ENCODE data around the gene SFTA2.
"Not testable (repeated sequence)": the region's sequence is repeated elsewhere in the genome, so short reads cannot be mapped to it uniquely, and the experiment has no call there.

SFTA2 gene

GRCh38 chr6:30942338-30943060 lies 10.5 kb upstream of the SFTA2 start:
- DNase-seq (ENCODE audit: low read depth) = no peak

GRCh38 chr6:30940361-30940986 lies 8.5 kb upstream of the SFTA2 start, which contains the start of gene MUCL3:
MUCL3 (plus strand) TSS chr6:30940973; CDS start chr6:30941000, 27 bp downstream.
- DNase-seq (ENCODE audit: low read depth) = no peak

- DNase-seq (ENCODE audit: low read depth) = no peak
These were observed 7.5 kb upstream of the SFTA2 start for GRCh38 chr6:30939473-30939872.

- no peak for DNase-seq (ENCODE audit: low read depth)
These were observed 6.8 kb upstream of the SFTA2 start for GRCh38 chr6:30938730-30939129.

GRCh38 chr6:30937265-30937664 lies 5.3 kb upstream of the SFTA2 start:
- no peak for DNase-seq (ENCODE audit: low read depth)

GRCh38 chr6:30935018-30935417 lies 3.0 kb upstream of the SFTA2 start:
- no peak for DNase-seq (ENCODE audit: low read depth)

GRCh38 chr6:30932665-30933365 lies 845 bp upstream of the SFTA2 start:
- no peak for DNase-seq (ENCODE audit: low read depth)

GRCh38 chr6:30931272-30931671 lies 698 bp downstream of the SFTA2 start:
- DNase-seq (ENCODE audit: low read depth) = no peak

- no peak for DNase-seq (ENCODE audit: low read depth)
These were observed 1.5 kb downstream of the SFTA2 start for GRCh38 chr6:30930506-30930905.

GRCh38 chr6:30928677-30929076 lies 3.3 kb downstream of the SFTA2 start:
- no peak for DNase-seq (ENCODE audit: low read depth)

- DNase-seq (ENCODE audit: low read depth) = not testable (repeated sequence)
These were observed 4.9 kb downstream of the SFTA2 start for GRCh38 chr6:30927080-30927479.

- no peak for DNase-seq (ENCODE audit: low read depth)
These were observed 5.3 kb downstream of the SFTA2 start for GRCh38 chr6:30926644-30927043.

GRCh38 chr6:30924040-30924627 lies 7.8 kb downstream of the SFTA2 start:
- not testable (repeated sequence) for DNase-seq (ENCODE audit: low read depth)

GRCh38 chr6:30922447-30922852 lies 9.5 kb downstream of the SFTA2 start:
- no peak for DNase-seq (ENCODE audit: low read depth)

GRCh38 chr6:30918670-30919069 lies 13.3 kb downstream of the SFTA2 start:
- no peak for DNase-seq (ENCODE audit: low read depth)

GRCh38 chr6:30917487-30917886 lies 14.5 kb downstream of the SFTA2 start:
- DNase-seq (ENCODE audit: low read depth) = no peak

- no peak for DNase-seq (ENCODE audit: low read depth)
These were observed 14.9 kb downstream of the SFTA2 start for GRCh38 chr6:30917041-30917440.

- DNase-seq (ENCODE audit: low read depth) = no peak
These were observed 16.4 kb downstream of the SFTA2 start for GRCh38 chr6:30915591-30915946.

GRCh38 chr6:30914854-30915590 lies 16.9 kb downstream of the SFTA2 start:
- DNase-seq (ENCODE audit: low read depth) = no peak

- DNase-seq (ENCODE audit: low read depth) = peak; percentile 74
These were observed 17.7 kb downstream of the SFTA2 start, which contains the start of gene VARS2 for GRCh38 chr6:30914076-30914853. VARS2 (plus strand) TSS chr6:30914238; CDS start chr6:30914837, 599 bp downstream.

GRCh38 chr6:30913721-30914075 lies 18.3 kb downstream of the SFTA2 start:
- DNase-seq (ENCODE audit: low read depth) = no peak
